Neural cell (in vitro differentiated cells): ENCODE results near the gene MSANTD3. TPM values are rescaled to one million over a fixed set of nuclear protein-coding genes. Genes with fewer than 3 reads are reported as not detected.

Source experiments
- H2AFZ ChIP-seq: fragments of 200-600, 300-800 bp; sonication (generic), shearing (Covaris generic); 2 replicates; pipeline ENCODE4 v1.6.0; 2014; ENCODE audit warnings: low read depth, mild to moderate bottlenecking, antibody characterized with exemption, low read length, moderate library complexity
- H3F3A ChIP-seq: fragments of 200-600 bp; shearing (Covaris generic); 2 replicates; pipeline ENCODE4 v1.6.1; 2016; ENCODE audit warnings: mild to moderate bottlenecking, moderate library complexity, mixed read lengths, antibody characterized with exemption, low read length; ENCODE audit not compliant: insufficient read depth, poor library complexity, severe bottlenecking
- H3K27ac ChIP-seq: fragments of 200-600, 300-800 bp; sonication (generic), shearing (Covaris generic); 2 replicates; pipeline ENCODE4 v1.5.1; 2014; ENCODE audit warnings: mild to moderate bottlenecking, low read length, moderate library complexity
- H3K27me3 ChIP-seq: fragments of 300-800, 200-600 bp; sonication (generic), shearing (Covaris generic); 2 replicates; pipeline ENCODE4 v1.6.0; 2014; ENCODE audit warnings: mild to moderate bottlenecking, low read depth, low read length, moderate library complexity; ENCODE audit not compliant: insufficient read depth
- H3K36me3 ChIP-seq: fragments of 300-800, 200-600 bp; sonication (generic), shearing (Covaris generic); 2 replicates; pipeline ENCODE4 v1.5.1; 2014; ENCODE audit warnings: mild to moderate bottlenecking, antibody characterized with exemption, low read length, moderate library complexity; ENCODE audit not compliant: insufficient read depth
- H3K4me2 ChIP-seq: fragments of 300-800, 200-600 bp; sonication (generic), shearing (Covaris generic); 2 replicates; pipeline ENCODE4 v1.6.0; 2014; ENCODE audit warnings: mild to moderate bottlenecking, low read length
- H3K4me3 ChIP-seq: fragments of 300-800, 200-600 bp; sonication (generic), shearing (Covaris generic); 2 replicates; pipeline ENCODE4 v1.5.1; 2014; ENCODE audit warnings: mild to moderate bottlenecking, low read length, moderate library complexity
- H3K79me2 ChIP-seq: fragments of 200-600 bp; shearing (Covaris generic); replicated peaks from 2 replicates; pipeline ENCODE4 v1.6.0; 2014; ENCODE audit warnings: mild to moderate bottlenecking, low read length, moderate library complexity; ENCODE audit not compliant: insufficient read depth
- H3K9ac ChIP-seq: fragments of 300-800, 200-600 bp; sonication (generic), shearing (Covaris generic); 2 replicates; pipeline ENCODE4 v1.6.1; 2016; ENCODE audit warnings: mild to moderate bottlenecking, low read length, mixed read lengths
- H3K9me2 ChIP-seq: fragments of 200-600 bp; shearing (Covaris generic); 2 replicates; pipeline ENCODE4 v1.6.1; 2016; ENCODE audit warnings: mild to moderate bottlenecking, low read length, mixed read lengths; ENCODE audit not compliant: insufficient read depth
- H3K9me3 ChIP-seq: fragments of 200-600, 300-800 bp; sonication (generic), shearing (Covaris generic); 2 replicates; pipeline ENCODE4 v1.6.1; 2016; ENCODE audit warnings: mild to moderate bottlenecking, mixed run types, low read length, moderate library complexity, mixed read lengths
- H4K20me1 ChIP-seq: fragments of 200-600 bp; shearing (Covaris generic); 2 replicates; pipeline ENCODE4 v1.6.1; 2016; ENCODE audit warnings: mild to moderate bottlenecking, mixed run types; ENCODE audit not compliant: insufficient read depth
- CTCF ChIP-seq: fragments of 450-650 bp; IDR thresholded peaks from 2 replicates; pipeline ENCODE4 v1.5.1; 2014; ENCODE audit warnings: antibody characterized with exemption, mild to moderate bottlenecking, moderate library complexity; ENCODE audit not compliant: poor library complexity, severe bottlenecking
- EP300 ChIP-seq: fragments of 450-650 bp; conservative IDR thresholded peaks from 2 replicates; pipeline ENCODE4 v1.6.1; 2014; ENCODE audit warnings: antibody characterized with exemption, mild to moderate bottlenecking, moderate library complexity; ENCODE audit not compliant: poor library complexity, severe bottlenecking
- EZH2 ChIP-seq: fragments of 200-600, 300-800 bp; shearing (Covaris generic), sonication (generic); IDR thresholded peaks from 2 replicates; pipeline ENCODE4 v1.6.1; 2014; ENCODE audit warnings: antibody characterized with exemption, low read length, borderline replicate concordance, mild to moderate bottlenecking; ENCODE audit not compliant: insufficient read depth, poor library complexity, severe bottlenecking
- MXI1 ChIP-seq: fragments of 450-650 bp; conservative IDR thresholded peaks from 2 replicates; pipeline ENCODE4 v1.6.1; 2014; ENCODE audit warnings: antibody characterized with exemption, mild to moderate bottlenecking; ENCODE audit not compliant: poor library complexity, severe bottlenecking
- POLR2AphosphoS5 ChIP-seq: IDR thresholded peaks from 2 replicates; pipeline ENCODE4 v1.6.1; 2012
- RAD21 ChIP-seq: fragments of 450-650 bp; conservative IDR thresholded peaks from 2 replicates; pipeline ENCODE4 v1.6.1; 2014; ENCODE audit warnings: antibody characterized with exemption, mild to moderate bottlenecking, moderate library complexity
- REST ChIP-seq: IDR thresholded peaks from 2 replicates; pipeline ENCODE4 v1.6.1; 2012; ENCODE audit warnings: borderline replicate concordance
- SMC3 ChIP-seq: fragments of 450-650 bp; conservative IDR thresholded peaks from 2 replicates; pipeline ENCODE4 v1.6.1; 2014; ENCODE audit warnings: antibody characterized with exemption, mild to moderate bottlenecking, moderate library complexity; ENCODE audit not compliant: poor library complexity
- TAF1 ChIP-seq: IDR thresholded peaks from 2 replicates; pipeline ENCODE4 v1.6.1; 2012; ENCODE audit warnings: low read depth
- polyA plus RNA-seq: library from polyadenylated mRNA; depleted of rRNA; stranded (reverse); fragments of >200 nt; gene quantifications from 2 replicates; pipeline ENCODE4 v1.2.3, GENCODE V29; 2014

The MSANTD3 gene
- polyA plus RNA-seq, 1 donor from 2014 or later = 82.6 TPM

GRCh38 chr9:100479820-100480219 is 52.9 kb downstream of the MSANTD3 start:
- H2AFZ ChIP-seq = no peak overlapping the region
- H3K36me3 ChIP-seq = no peaks in the 10 kb centered on the region
- no peak overlapping the region for H3K27ac ChIP-seq
- no peaks in the 10 kb centered on the region for H3K9me2 ChIP-seq
- no peak overlapping the region for H3K4me3 ChIP-seq
- H3K9me3 ChIP-seq = no peaks in the 10 kb centered on the region
- peaks cover 4% of the 10 kb centered on the region for H4K20me1 ChIP-seq
- no peak overlapping the region for H3K9ac ChIP-seq
- TF ChIP-seq CTCF (no peak), MXI1 (no peak), REST (no peak), EP300 (no peak), RAD21 (no peak), SMC3 (no peak), EZH2 (no peak), POLR2AphosphoS5 (no peak), TAF1 (no peak)
- H3K4me2 ChIP-seq = no peak overlapping the region
- peaks cover 96% of the 10 kb centered on the region for H3K79me2 ChIP-seq
- H3F3A ChIP-seq = no peaks in the 10 kb centered on the region
- no peaks in the 10 kb centered on the region for H3K27me3 ChIP-seq

GRCh38 chr9:100485196-100485595 is 58.3 kb downstream of the MSANTD3 start:
- Histone ChIP-seq H3K79me2 (peaks cover 98% of the 10 kb centered on the region), H4K20me1 (peaks cover 11% of the 10 kb centered on the region), H3K9ac (no peak overlapping the region), H3K27ac (no peak overlapping the region), H3K4me2 (no peak overlapping the region), H3F3A (peaks cover 1% of the 10 kb centered on the region), H3K9me2 (no peaks in the 10 kb centered on the region), H3K36me3 (no peaks in the 10 kb centered on the region), H2AFZ (no peak overlapping the region), H3K9me3 (no peaks in the 10 kb centered on the region), H3K4me3 (no peak overlapping the region), H3K27me3 (no peaks in the 10 kb centered on the region)
- TF ChIP-seq CTCF = no peak
- TF ChIP-seq REST = no peak
- TF ChIP-seq EZH2 = no peak
- no peak for TF ChIP-seq TAF1
- TF ChIP-seq POLR2AphosphoS5 = no peak
- TF ChIP-seq MXI1 = no peak
